ENCODE data around the gene HAO1. TPM values are rescaled to one million over a fixed set of nuclear protein-coding genes. Genes with fewer than 3 reads are reported as not detected.

Gene HAO1
- total and polyA plus RNA-seq, 2 experiments from 2014 or later: not detected

DNA sequence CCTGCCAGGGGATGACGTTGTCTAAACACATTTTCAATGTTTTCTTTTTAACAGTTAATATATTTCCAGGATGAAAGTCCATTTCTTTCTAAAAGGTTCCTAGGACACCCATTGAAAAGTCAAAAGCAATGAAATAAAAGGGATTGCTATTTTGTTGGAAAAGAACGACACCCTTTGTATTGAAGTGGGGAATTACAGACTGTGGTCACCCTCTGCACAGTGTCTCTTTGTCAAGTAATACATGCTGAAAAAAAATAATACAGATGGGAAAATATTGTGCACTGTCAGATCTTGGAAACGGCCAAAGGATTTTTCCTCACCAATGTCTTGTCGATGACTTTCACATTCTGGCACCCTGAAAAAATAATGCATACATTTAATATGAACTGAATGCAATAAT, 56.9 kb downstream of the HAO1 start:
- Histone ChIP-seq H3K9ac (no peak overlapping the region), H2AFZ (no peak overlapping the region), H3F3A (ENCODE audit: insufficient read depth) (no peaks in the 10 kb centered on the region), H3K79me2 (ENCODE audit: insufficient read depth) (no peaks in the 10 kb centered on the region), H3K4me2 (ENCODE audit: unreplicated experiment) (no peak overlapping the region), H3K9me3 (ENCODE audit: low read depth) (no peaks in the 10 kb centered on the region), H3K27ac (no peak overlapping the region), H4K20me1 (ENCODE audit: insufficient read depth) (no peaks in the 10 kb centered on the region), H3K4me3 (no peak overlapping the region), H3K4me1 (ENCODE audit: insufficient read depth) (no peaks in the 10 kb centered on the region), H3K36me3 (ENCODE audit: low read depth) (no peaks in the 10 kb centered on the region), H3K9me2 (ENCODE audit: insufficient read depth) (no peaks in the 10 kb centered on the region), H3K27me3 (replicated peaks; ENCODE audit: insufficient read depth) (no peaks in the 10 kb centered on the region)
- 34 to 38% methylated on average over 4 of the region's 4 CpGs for WGBS, 2 experiments (ENCODE audit: low coverage in 1 of 2, low lambda C conversion rate in 2 of 2, missing lambda C conversion rate in 2 of 2)
- DNase-seq: no peak
- in situ Hi-C loops (cut with MboI): no loop called here
- no peak for TF ChIP-seq EZH2 (IDR thresholded peaks at IDR 0.05; ENCODE audit: insufficient read depth, poor library complexity, severe bottlenecking)
- TF ChIP-seq EZH2phosphoT487 (IDR thresholded peaks at IDR 0.05; ENCODE audit: insufficient read depth, low read depth): no peak

DNA sequence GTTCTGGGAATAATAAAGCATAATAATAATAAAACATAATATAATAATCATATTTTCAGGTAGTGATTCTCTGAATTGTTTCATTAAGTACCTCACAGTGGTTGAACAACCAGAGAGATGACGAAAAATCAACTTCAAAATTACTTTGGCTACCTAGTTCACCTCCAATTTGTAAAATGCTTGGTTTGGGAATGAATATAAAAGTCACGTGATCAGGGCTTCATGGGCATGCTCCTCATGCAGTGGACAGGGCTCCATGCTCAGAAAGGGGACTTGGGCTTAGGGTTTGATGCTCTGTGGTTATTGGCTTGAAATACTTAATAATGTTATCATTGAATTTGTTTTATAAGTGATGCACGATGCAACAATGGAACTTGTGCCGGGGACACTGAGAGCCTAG, 58.2 kb downstream of the HAO1 start:
- in situ Hi-C loops (cut with MboI): no loop called here
- WGBS, 2 experiments (ENCODE audit: low coverage in 1 of 2, low lambda C conversion rate in 2 of 2, missing lambda C conversion rate in 2 of 2): 74 to 76% methylated on average over 4 of the region's 4 CpGs
- H3K4me2 ChIP-seq (ENCODE audit: unreplicated experiment): no peak overlapping the region

DNA sequence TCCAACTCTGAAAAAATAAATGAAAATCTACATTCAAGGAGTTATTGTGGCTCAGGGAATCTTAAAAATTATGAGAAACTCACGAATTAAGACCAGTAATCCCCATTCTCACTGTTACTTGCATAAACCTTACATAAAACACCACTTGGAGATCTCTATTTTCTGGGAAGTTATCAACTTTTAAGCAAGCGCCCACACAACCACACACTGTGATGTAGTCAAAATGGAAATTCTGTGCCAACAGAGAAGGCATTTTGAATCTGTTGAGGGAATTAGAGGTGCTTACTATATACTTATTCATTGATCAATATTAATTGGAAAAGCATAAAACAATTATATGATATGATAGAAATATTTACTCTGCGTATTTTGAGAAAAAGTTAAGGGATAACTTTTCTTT, 58.7 kb downstream of the HAO1 start:
- Histone ChIP-seq H3K4me1 (ENCODE audit: insufficient read depth) (no peaks in the 10 kb centered on the region), H3F3A (ENCODE audit: insufficient read depth) (no peaks in the 10 kb centered on the region), H3K4me2 (ENCODE audit: unreplicated experiment) (no peak overlapping the region), H3K9me3 (ENCODE audit: low read depth) (no peaks in the 10 kb centered on the region), H3K36me3 (ENCODE audit: low read depth) (no peaks in the 10 kb centered on the region), H3K79me2 (ENCODE audit: insufficient read depth) (no peaks in the 10 kb centered on the region), H3K27ac (no peak overlapping the region), H3K9me2 (ENCODE audit: insufficient read depth) (no peaks in the 10 kb centered on the region), H2AFZ (no peak overlapping the region), H3K27me3 (replicated peaks; ENCODE audit: insufficient read depth) (no peaks in the 10 kb centered on the region), H4K20me1 (ENCODE audit: insufficient read depth) (no peaks in the 10 kb centered on the region), H3K9ac (no peak overlapping the region), H3K4me3 (no peak overlapping the region)
- in situ Hi-C loops (cut with MboI): no loop called here
- TF ChIP-seq EZH2phosphoT487 (IDR thresholded peaks at IDR 0.05; ENCODE audit: insufficient read depth, low read depth) (no peak), EZH2 (IDR thresholded peaks at IDR 0.05; ENCODE audit: insufficient read depth, poor library complexity, severe bottlenecking) (no peak)
- WGBS, 2 experiments (ENCODE audit: low coverage in 1 of 2, low lambda C conversion rate in 2 of 2, missing lambda C conversion rate in 2 of 2): 64 to 65% methylated on average over 3 of the region's 3 CpGs
- DNase-seq: no peak

More for the DNA sequence above, 58.2 kb downstream of the HAO1 start:
- H3K4me1 ChIP-seq (ENCODE audit: insufficient read depth): no peaks in the 10 kb centered on the region
- H3K79me2 ChIP-seq (ENCODE audit: insufficient read depth): no peaks in the 10 kb centered on the region
- H4K20me1 ChIP-seq (ENCODE audit: insufficient read depth): no peaks in the 10 kb centered on the region
- no peaks in the 10 kb centered on the region for H3K36me3 ChIP-seq (ENCODE audit: low read depth)
- H3K27me3 ChIP-seq (replicated peaks; ENCODE audit: insufficient read depth): no peaks in the 10 kb centered on the region
- no peaks in the 10 kb centered on the region for H3K9me2 ChIP-seq (ENCODE audit: insufficient read depth)
- no peak overlapping the region for H3K4me3 ChIP-seq
- no peaks in the 10 kb centered on the region for H3F3A ChIP-seq (ENCODE audit: insufficient read depth)
- DNase-seq: no peak
- no peak overlapping the region for H3K27ac ChIP-seq
- TF ChIP-seq EZH2phosphoT487 (IDR thresholded peaks at IDR 0.05; ENCODE audit: insufficient read depth, low read depth) (no peak), EZH2 (IDR thresholded peaks at IDR 0.05; ENCODE audit: insufficient read depth, poor library complexity, severe bottlenecking) (no peak)
- H3K9me3 ChIP-seq (ENCODE audit: low read depth): no peaks in the 10 kb centered on the region
- H2AFZ ChIP-seq: no peak overlapping the region
- H3K9ac ChIP-seq: no peak overlapping the region

DNA sequence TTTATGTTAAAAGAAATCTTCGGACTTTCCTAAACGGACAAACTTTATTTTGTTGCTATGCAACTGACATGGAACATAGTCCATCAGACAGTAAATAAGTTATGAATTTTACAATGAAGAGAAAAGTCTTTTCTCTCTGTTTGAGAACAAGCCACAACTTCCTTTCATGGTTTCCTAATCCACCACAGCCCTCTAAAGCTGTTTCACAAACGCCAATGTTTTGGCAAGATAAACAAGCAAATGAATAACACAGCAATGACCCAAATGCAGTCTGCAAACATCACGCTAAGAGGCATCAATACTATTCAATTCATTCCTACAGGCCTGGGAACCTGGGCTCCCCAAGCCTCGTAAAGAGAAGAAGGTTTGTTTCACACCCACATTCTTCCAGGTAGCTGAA, 60.4 kb downstream of the HAO1 start:
- H4K20me1 ChIP-seq (ENCODE audit: insufficient read depth): no peaks in the 10 kb centered on the region
- TF ChIP-seq EZH2phosphoT487 (IDR thresholded peaks at IDR 0.05; ENCODE audit: insufficient read depth, low read depth): no peak
- no peak for TF ChIP-seq EZH2 (IDR thresholded peaks at IDR 0.05; ENCODE audit: insufficient read depth, poor library complexity, severe bottlenecking)
- 14 to 19% methylated on average over 5 of the region's 5 CpGs for WGBS, 2 experiments (ENCODE audit: low coverage in 1 of 2, low lambda C conversion rate in 2 of 2, missing lambda C conversion rate in 2 of 2)
- H3K79me2 ChIP-seq (ENCODE audit: insufficient read depth): no peaks in the 10 kb centered on the region
- no peaks in the 10 kb centered on the region for H3F3A ChIP-seq (ENCODE audit: insufficient read depth)
- H3K4me3 ChIP-seq: no peak overlapping the region
- no peak overlapping the region for H3K27ac ChIP-seq
- H3K9me3 ChIP-seq (ENCODE audit: low read depth): no peaks in the 10 kb centered on the region
- in situ Hi-C loops (cut with MboI): no loop called here
- no peaks in the 10 kb centered on the region for H3K27me3 ChIP-seq (replicated peaks; ENCODE audit: insufficient read depth)
- H3K9ac ChIP-seq: no peak overlapping the region
- H3K4me1 ChIP-seq (ENCODE audit: insufficient read depth): no peaks in the 10 kb centered on the region
- H3K4me2 ChIP-seq (ENCODE audit: unreplicated experiment): no peak overlapping the region
- no peaks in the 10 kb centered on the region for H3K9me2 ChIP-seq (ENCODE audit: insufficient read depth)
- peak; percentile 39 for DNase-seq
- peak overlapping the region; percentile 29; the same call in 1 of the 2 replicates for H2AFZ ChIP-seq
- H3K36me3 ChIP-seq (ENCODE audit: low read depth): no peaks in the 10 kb centered on the region

DNA sequence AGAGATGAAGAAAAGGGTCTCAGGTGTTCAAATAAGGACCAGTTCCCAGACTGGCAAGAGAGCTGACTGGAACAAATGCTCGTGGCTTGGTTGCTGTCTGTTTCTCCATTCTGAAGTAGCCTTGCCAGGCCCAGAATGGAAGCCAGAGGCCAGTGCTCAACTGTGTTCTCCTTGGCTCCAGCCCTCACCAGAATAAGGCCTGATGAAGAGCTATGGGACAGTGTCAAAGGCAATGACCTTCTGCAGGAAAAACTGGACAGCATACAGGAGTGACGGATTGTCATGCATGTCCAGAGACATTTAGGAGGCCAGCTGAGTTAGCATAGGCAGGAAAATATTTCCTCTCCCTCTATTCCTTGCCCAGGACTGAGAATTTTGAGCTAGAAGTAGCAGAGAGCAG, 72.2 kb downstream of the HAO1 start:
- in situ Hi-C loops (cut with MboI): loop anchor here (25.0 kb wide), 1 partner anchor 1031 kb away; no protein-coding TSS in a partner anchor
- Histone ChIP-seq H4K20me1 (ENCODE audit: insufficient read depth) (no peaks in the 10 kb centered on the region), H3K9ac (no peak overlapping the region), H3K79me2 (ENCODE audit: insufficient read depth) (no peaks in the 10 kb centered on the region), H3K4me2 (ENCODE audit: unreplicated experiment) (no peak overlapping the region), H3K9me3 (ENCODE audit: low read depth) (no peaks in the 10 kb centered on the region), H3K27me3 (replicated peaks; ENCODE audit: insufficient read depth) (no peaks in the 10 kb centered on the region), H3F3A (ENCODE audit: insufficient read depth) (no peaks in the 10 kb centered on the region), H3K4me3 (no peak overlapping the region), H3K9me2 (ENCODE audit: insufficient read depth) (no peaks in the 10 kb centered on the region), H3K27ac (no peak overlapping the region), H3K36me3 (ENCODE audit: low read depth) (no peaks in the 10 kb centered on the region), H3K4me1 (ENCODE audit: insufficient read depth) (no peaks in the 10 kb centered on the region), H2AFZ (no peak overlapping the region)
- TF ChIP-seq EZH2phosphoT487 (IDR thresholded peaks at IDR 0.05; ENCODE audit: insufficient read depth, low read depth): no peak
- TF ChIP-seq EZH2 (IDR thresholded peaks at IDR 0.05; ENCODE audit: insufficient read depth, poor library complexity, severe bottlenecking): no peak
- no peak for DNase-seq
- WGBS, 2 experiments (ENCODE audit: low coverage in 1 of 2, low lambda C conversion rate in 2 of 2, missing lambda C conversion rate in 2 of 2): 38 to 43% methylated on average over 2 of the region's 2 CpGs
